NCI-H2081 treated with DMSO at 0.1 percent for 48 hours (cell line): ENCODE data around the gene LYPD3.

Source experiments
- DNase-seq: peaks from one replicate; lab custom pipeline; 2025; lab: John Stamatoyannopoulos, UW

Gene LYPD3

DNA sequence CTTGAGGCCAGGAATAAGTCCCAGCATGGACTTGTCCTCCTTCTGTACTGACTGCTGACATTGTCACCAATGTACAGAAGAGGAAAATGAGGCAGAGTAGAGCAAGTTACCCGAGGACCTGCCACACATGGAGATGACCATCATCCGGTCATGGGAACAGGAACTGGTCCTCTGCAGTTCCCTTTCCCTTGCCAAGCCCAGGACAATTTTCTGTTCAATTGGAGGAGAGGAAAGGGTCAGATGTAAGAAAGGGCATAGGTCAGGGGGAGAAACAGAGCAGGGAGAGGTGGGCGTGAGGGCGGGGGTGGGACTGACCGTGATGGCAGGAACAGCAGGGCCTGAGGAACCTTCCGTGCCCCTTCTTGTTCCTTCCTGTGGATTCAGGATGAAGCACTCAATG, 20.5 kb upstream of the LYPD3 start:
- no peak for DNase-seq

DNA sequence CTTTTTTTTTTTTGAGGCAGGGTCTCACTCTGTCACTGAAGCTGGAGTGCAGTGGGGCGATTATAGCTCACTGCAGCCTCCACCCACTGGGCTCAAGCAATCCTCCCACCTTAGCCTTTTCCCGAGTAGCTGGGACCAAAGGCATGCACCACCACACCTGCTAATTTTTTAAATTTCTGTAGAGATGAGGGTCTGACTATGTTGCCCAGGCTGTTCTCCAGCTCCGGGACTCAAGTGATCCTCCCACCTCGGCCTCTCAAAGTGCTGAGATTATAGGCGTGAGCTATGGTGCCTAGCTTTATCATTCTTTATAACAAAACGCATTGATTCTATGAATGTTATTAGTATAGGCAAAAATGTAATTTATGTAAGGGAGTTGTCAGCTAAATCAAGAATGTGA, 17.9 kb upstream of the LYPD3 start:
- no peak for DNase-seq

DNA sequence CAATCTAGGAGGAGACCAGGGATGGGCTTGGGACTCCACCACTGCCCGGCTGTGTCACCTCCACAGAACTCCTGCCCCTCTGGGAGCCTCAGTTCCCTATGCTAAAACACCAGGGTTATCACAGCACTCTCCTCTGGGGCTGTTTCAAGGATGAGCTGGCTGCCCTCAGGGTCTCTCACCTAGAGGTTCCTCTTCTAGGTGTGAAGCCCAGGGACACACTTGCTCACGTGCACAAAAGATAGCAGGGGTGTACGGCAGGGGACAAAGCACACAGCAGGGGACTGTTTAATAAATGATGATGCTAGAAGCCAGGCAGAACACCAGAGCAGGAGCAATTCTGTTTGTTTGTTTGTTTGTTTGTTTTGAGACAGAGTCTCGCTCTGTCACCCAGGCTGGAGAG, 16.8 kb upstream of the LYPD3 start:
- no peak for DNase-seq

DNA sequence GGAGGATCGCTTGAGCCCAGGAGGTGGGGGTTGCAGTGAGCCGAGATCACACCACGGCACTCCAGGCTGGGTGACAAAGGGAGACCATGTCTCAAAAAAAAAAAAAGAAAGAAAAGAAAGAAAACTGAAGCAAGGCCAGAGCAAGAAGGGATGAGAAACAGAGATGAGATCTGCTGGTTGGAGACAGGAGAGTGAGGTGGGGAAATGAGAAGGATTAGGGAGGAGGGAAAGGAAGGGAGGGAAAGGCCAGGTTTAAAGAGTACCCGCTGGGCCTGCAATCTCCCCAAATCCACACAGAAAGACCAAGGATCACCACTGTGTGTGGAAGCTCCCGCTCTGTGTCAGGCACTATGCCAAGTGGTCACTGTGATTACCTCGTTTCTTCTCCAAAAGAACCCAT, 16.3 kb upstream of the LYPD3 start:
- DNase-seq, result no peak

DNA sequence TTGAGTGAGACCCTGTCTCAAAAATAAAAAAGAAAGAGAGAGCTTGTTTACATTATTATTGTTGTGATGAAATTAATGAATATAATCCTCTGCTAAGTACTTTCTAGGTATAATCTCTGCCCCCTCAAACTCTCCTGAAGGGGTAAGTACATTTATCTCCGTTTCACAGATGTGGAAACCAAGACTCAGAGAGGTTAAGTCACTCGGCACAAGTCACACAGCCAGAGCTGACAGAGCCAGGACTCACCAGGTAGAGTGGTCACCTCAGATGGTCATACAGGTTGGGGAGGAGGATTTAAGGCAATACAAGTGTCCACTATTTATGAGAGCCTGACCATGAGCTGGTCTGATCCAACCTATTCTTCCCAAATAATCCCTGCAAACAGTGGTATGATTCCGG, 15.2 kb upstream of the LYPD3 start:
- DNase-seq, result no peak

DNA sequence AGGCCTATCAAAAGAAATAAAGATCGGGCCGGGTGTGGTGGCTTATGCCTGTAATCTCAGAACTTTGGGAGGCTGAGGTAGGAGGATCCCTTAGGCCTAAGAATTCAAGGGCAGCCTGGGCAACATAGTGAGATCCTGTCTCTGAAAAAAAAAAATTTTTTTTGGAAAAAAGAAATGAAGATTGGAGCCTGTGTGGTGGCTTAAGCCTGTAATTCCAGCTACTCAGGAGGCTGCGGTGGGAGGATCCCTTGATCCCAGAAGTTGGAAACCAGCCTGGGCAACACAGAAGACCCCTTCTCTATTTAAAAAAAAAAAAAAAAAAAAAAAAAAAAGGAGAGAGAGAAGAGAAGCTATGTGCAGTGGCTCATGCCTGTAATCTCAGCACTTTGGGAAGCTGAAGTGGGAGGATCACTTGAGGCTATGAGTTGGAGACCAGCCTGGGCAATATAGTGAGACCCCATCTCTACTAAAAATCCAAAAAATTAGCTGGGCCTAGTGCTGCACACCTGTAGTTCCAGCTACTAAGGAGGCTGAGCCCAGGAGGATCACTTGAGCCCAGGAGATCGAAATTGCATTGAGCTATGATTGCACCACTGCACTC, 14.7 kb upstream of the LYPD3 start:
- DNase-seq, result no peak

DNA sequence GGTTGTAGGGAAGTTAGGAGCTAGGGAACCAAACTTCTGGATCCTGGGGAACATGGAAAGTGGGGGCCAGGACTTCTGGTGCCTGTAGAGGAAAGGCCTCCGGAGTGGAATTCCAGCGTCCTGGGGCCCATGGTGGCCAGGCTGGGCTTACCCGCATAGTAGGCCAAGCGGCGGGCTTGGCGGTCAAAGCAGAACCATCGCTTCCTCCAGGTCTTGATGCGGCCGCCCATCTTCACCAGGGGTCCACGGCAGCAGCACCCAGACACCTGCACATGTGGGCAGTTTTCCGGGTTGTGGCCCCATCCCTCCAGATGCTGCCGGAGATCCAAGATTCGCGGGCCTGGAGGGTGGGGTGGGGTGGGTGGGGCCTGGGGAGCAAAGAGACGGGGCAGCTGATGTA, 13.8 kb upstream of the LYPD3 start:
- DNase-seq, result no peak

DNA sequence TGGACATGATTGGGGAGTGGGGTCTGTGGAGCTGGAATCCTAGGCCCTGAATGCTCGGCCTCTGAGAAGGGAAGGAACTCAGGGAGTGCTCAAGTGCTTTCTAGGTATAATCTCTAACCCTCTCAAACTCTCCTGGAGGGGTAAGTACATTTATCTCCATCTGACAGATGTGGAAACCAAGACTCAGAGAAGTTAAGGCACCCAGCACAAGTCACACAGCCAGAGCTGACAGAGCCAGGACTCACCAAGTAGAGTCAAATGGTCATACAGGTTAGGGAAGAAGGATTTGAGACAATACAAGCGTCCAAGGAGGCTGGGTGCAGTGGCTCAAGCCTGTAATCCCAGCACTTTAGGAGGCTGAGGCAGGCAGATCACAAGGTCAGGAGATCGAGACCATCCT, 12.9 kb upstream of the LYPD3 start:
- DNase-seq, result no peak

DNA sequence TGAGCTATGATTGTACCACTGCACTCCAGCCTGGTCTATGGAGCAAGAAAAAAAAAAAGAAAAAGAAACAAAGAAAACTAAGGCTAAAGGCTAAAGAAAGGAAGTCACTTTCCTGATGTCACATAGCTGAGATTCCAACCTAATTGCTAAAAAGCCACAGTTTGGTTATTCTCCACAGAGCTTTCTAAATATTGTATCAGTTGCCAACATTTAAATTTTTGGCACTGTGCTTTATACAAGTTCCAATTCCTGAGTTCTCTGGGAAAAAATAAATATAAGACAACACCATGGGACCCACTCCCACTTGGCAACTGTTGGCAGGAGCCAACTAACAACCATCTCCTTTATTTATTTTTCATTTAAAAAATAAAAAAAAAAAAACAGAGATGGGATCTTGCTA, 11.2 kb upstream of the LYPD3 start:
- no peak for DNase-seq

DNA sequence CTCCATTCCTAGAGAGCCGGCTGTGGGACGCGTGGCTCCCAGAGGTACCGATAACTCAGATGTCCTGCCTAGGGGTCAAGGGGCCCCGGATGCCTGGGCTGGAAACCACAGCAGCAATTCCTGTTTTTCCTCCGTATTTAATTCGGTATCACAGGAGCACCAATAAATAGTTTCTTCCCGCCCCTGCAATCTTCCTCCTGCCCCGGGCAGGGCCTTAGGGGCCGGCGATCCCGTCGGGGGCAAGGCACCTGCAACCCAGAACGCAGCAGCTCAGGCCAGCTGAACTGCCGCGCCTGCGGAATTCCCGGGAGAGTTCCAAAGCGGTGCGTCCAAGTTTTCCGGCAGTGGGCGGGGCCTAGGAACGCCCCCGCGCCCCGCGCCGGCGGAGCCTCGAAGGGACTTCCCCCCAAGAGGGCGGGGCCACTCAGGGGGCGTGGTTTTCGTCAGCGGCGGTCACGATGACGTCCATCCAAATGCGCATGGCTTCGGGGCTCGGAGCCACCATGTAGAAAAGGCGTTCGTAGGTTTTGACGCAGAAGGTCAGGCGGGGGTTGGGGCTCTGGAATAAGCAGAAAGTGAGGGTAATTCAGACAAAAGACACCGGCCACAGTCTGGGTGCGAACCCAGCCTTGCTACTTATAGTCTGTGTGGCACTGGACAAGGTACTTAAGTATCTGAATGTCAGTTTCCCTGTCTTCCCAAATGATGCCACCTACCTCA, 9.7 kb upstream of the LYPD3 start:
- DNase-seq, result peak; percentile 23

DNA sequence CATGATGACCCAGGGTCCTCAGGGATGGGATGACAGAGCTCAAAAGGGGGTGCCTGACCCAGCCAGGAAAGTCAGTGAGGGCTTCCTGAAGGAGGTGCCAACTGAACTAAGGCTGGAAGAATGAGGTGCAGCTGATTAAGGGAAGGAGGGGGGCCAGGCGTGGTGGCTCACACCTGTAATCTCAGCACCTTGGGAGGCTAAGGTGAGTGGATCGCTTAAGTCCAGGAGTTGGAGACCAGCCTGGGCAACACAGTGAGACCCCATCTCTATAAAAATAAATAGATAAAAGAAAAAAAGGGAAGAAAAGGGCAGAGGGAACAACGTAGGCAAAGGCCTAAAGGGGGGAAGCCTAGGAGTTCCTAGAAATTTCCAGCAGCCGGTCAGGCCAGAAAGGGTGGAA, 9.1 kb upstream of the LYPD3 start:
- DNase-seq, result no peak

DNA sequence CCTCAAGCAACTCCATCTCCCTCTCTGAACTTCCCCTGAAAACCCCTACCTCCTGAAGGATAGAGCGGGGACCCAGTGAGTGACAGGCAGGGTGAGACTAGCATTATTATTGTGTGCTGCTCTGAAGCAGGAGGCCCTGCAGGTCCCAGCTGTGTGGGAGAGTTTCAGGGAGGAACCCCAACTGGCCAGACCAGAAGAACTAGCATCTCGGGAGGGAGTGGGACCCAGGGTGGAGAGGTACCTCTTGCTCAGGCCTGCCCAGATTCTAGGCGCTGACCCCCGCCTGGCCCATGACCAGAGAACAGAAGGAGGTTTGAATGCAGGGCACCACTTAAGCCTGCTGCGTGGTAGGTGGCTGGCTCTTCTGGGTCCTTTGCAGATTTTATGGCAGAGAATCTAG, 5.7 kb upstream of the LYPD3 start:
- no peak for DNase-seq

DNA sequence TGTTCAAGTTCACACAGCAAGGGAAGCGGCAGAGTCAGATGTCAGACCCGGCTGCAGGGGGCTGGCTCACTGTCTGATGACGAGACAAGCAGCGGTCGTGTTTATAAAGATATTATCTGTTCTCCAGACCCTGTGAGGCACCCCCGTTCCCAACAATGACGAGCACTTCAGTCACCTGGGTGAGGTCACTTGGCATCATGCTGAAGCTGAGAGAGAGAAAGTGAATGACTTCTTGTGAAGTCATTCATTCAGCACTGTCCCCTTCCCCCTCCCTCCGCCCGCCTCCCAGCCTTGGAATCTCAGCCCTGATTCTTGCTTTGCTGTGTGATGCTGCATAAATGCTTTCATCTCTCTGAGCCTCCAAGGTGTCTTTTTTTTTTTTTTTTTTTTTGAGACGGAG, 4.9 kb upstream of the LYPD3 start:
- no peak for DNase-seq

DNA sequence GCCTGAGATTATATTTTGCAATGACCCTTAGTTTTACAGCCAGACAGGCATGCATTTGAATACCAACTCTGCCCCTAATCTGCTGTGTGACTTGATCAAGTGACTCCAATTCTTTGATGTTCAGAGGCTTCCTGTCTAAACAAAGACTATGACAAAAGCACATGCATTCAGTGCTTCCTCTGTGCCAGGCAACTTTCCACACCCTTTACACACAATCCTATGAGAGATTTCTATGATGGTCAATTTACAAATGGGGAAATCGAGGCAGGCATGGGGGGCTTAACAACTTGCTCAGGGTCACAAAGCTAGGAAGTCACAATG, 3.7 kb upstream of the LYPD3 start:
- DNase-seq, result no peak

DNA sequence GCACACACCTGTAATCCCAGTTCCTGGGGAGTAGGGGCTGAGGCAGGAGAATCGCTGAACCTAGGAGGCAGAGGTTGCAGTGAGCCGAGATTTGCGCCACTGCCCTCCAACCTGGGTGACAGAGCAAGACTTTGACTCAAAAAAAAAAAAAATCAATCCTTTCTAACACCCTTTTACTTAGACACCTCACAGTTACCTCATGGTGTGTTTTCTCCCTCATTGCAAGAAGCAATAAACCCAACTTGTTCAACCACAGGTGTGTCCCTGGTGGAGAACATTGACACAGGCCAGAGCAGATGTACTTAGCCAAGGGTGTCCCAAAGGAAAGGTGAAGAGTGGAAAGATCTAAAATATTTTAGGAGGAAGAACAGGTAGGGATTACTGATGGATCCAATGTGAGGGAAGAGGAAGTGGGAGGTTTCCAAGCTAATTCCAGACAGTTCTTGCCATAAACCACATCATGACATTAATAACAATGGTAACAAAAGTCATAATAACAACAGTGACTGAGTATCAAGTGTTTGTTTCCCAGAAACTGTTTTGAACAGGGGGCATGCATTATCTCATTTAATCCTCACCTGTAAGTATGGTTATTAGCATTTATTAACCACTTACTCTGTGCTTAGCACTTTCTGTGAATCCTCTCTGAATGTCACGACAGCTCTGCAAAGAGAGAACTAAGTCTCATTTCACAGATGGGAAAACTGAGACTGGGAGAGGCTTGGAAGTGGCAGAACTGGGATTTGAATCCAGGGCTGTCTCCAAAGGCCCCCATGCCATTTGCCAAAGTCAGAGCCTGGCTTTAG, 3.1 kb upstream of the LYPD3 start:
- DNase-seq, result no peak

DNA sequence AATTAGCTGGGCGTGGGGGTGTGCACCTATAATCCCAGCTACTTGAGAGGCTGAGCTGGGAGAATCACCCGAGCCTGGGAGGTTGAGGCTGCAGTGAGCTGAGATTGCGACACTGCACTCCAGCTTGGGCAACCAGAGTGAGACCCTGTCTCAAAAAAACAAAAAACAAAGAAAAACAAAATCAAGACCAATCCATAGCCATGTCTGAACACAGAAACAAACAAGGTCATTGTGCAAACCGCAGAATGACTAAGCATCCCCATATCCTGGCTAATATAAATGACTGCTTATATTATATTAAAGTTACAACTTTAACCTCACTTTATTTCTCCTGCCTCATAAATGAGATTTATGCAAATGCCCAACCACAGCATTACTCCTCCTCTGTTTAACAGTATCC, 2.3 kb upstream of the LYPD3 start:
- no peak for DNase-seq

DNA sequence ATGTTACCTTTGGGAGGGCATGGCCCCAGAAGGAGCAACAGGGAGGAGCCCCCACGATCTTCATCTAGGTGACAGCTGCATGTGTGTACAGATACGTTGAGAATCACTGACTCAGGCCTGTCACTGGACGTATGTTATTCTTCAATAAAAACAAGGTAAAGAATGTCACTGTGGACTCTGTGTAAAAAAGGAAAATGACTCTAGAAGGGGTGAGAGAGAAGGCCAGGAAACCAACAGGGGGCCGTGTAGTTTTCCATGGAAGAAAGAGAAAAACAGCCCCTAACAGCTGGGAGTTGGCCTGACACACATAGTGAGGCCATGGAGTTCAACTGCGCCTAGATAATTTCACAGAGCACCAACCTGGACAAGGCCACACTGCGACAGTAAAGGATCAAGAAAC, 1.9 kb upstream of the LYPD3 start:
- DNase-seq, result no peak

DNA sequence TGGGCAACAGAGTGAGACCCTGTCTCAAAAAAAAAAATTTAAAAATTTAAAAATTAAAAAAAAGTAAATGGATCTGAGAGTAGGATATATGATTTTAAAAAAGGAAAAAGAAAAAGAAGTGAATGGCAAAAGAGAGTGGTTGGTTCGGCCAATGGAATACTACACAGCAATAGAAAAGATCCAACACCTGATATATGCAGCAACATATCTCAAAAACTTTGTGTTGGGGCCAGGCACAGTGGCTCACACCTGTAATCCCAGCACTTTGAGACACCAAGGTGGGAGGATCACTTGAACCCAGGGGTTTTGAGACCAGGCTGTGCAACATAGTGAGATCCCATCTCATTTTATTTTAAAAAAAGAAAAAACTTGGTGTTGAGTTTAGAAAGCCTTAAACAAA, 1.4 kb upstream of the LYPD3 start:
- DNase-seq, result no peak

DNA sequence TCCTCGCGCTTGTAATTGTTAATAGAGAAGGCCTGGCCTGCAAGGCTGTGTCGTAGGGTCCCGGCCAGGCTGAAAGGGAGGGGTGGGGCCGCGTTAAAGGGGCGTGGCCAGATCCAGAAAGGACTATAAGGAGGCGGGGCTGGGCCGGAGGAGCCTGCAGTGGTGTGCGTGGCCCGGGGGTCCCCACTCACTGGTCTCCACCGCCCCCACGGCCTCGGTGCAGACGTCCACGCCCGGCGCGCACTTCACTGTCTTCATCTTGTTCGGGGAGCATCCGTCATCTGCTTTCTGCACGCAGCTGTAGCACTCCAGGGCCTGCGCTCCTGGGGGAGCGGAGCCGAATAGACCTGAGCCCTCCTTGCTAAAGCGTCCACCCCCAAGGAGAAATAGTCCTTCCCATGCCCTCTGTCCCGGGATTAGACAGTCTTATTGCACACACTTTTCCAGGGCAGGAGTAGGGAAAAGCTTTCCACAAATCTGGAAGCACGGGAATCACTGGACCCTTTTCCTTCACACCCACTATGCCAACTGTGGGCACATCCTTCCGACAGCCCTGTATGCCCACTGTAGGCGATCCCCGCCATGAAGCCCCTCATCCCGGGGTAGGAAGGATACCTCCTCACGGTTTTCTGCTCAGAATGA, 1.2 kb downstream of the LYPD3 start:
- DNase-seq, result no peak

DNA sequence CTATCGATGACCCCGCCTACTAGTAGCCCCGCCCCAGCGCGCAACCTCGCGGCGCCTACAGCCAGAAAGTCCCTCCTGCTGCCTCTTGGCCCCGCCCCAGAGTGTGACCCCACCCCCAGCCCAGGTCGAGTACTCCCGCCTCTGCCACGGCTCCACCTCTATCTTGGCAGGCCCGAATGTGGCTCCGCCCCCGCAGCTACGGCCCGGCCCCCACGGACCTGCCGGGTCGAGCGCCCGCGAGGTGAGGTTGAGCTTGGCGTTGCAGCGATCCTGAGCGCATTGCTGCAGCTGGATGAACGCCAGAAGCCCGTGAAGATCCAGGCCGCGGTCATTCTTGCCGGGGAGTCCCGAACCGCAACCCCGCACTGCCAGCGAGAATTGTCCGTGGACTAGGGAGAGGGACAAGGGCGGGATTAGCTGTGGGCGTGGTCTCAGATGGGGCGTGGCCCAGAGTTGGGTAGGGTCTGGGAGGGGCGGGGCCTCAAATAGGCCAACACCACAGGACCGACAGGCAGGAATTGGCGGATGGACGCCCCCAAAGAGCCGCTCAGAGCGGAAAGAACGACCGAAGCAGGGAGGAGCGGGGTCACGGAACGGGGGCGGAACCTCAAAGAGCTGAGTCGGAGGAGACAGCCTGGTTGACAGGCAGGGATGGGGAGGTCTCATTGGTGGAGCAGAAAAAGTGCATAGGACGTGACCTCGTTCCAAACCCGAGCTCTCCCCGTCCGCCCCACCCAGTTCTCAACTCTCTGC, 1.9 kb downstream of the LYPD3 start:
- DNase-seq, result peak; percentile 65

DNA sequence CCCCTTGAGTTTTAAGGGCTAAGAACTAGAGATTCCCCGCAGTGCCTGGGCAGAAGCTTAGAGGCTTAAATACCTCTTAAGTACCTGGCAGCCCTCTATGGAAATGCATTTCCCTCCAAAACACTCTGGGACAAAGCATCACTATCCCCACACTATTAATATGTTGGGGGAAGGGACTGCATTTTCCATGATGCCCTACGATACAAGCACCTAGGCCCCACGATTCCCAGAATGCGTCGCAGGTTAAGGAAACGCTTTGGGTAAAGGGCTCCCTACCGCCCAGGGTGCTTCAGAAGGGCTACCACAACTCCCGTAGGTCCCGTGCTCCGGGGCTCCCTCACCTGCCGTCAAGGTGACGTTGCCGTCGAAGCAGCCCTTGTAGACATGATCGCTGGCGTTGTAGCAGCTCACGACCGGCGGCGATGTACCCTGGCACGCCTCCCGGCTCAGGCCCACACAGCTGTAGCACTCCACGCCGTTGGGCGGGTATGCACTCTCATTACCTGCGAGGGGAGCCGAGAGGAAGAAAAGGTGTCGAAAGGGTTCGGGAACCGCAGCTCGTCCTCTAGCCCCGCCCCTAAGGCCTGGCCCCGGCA, 2.5 kb downstream of the LYPD3 start:
- no peak for DNase-seq

DNA sequence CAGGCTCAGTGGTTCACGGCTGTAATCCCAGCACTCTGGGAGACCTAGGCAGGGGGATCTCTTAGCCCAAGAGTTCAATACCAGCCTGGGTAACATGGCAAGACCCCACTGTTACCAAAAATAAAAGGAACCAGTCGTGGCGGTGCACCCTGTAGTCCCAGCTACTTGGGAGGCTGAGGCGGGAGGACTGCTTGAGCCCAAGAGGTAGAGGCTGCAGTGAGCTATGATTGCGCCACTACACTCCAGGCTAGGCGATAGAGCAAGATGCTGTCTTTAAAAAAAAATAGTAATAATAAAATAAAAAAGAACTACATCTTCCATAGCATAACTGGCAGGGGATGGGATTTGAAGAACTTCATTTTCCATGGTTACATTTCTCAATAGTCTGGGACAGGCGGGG, 3.0 kb downstream of the LYPD3 start:
- DNase-seq, result no peak
